CD4-positive, alpha-beta T cell (primary cell): ENCODE results near the gene DAP. TPM values are rescaled to one million over a fixed set of nuclear protein-coding genes. Genes with fewer than 3 reads are reported as not detected.

ENCODE experiments used
- ATAC-seq: fragments of 200-7000 bp; cut with Tn5 transposase; one replicate; pipeline ENCODE4 v1.10.0; 2022; ENCODE audit warnings: mild to moderate bottlenecking; ENCODE audit not compliant: poor library complexity
- CTCF ChIA-PET: fragments of 350-600 bp; sonication (Branson Sonifier 250); formaldehyde crosslinking; loops from one replicate; lab custom pipeline; 2021; ENCODE audit warnings: antibody characterized with exemption, inconsistent platforms; lab: Charles Lee
- POLR2A ChIA-PET: fragments of 350-600 bp; sonication (Branson Sonifier 250); formaldehyde crosslinking; loops from one replicate; lab custom pipeline; 2021; ENCODE audit warnings: antibody characterized with exemption, inconsistent platforms; lab: Charles Lee
- DNase-seq, 14 experiments: peaks; one replicate each; pipeline ENCODE4 v3.0.0-alpha.2; 2013 to 2020; ENCODE audit warnings: mixed read lengths in 2 of 14
- H3K27ac ChIP-seq, 2 donors: one replicate each; pipeline versions ENCODE4 v1.5.1 to v1.7.0; 2013; ENCODE audit warnings: low read length in 2 of 2, low read depth in 1 of 2, mild to moderate bottlenecking in 1 of 2
- H3K27me3 ChIP-seq, 2 experiments: 1 replicate in 1 of 2; 2 replicates in 1 of 2; pipeline versions ENCODE4 v1.6.1 to v1.7.0; 2013; ENCODE audit warnings: low read length in 2 of 2, control low read depth in 1 of 2, mild to moderate bottlenecking in 1 of 2, moderate library complexity in 1 of 2; ENCODE audit not compliant: insufficient read depth in 2 of 2, control insufficient read depth in 1 of 2
- H3K36me3 ChIP-seq: one replicate; pipeline ENCODE4 v1.6.1; 2013; ENCODE audit warnings: low read length, control low read depth; ENCODE audit not compliant: insufficient read depth
- H3K4me1 ChIP-seq: one replicate; pipeline ENCODE4 v1.6.1; 2013; ENCODE audit warnings: low read length, control low read depth; ENCODE audit not compliant: insufficient read depth
- H3K4me3 ChIP-seq: one replicate; pipeline ENCODE4 v1.5.1; 2013; ENCODE audit warnings: mild to moderate bottlenecking, low read length, moderate library complexity
- H3K9me3 ChIP-seq, 2 experiments: 1 replicate in 1 of 2; 2 replicates in 1 of 2; pipeline versions ENCODE4 v1.6.1 to v1.7.0; 2013; ENCODE audit warnings: low read length in 2 of 2, mild to moderate bottlenecking in 2 of 2, control low read depth in 1 of 2, moderate library complexity in 1 of 2; ENCODE audit not compliant: control insufficient read depth in 1 of 2, insufficient read depth in 1 of 2
- H3K27ac Mint-ChIP-seq: one replicate; pipeline ENCODE4 v1.8.0; 2020; ENCODE audit warnings: mixed read lengths
- H3K27me3 Mint-ChIP-seq: one replicate; pipeline ENCODE4 v1.8.0; 2021; ENCODE audit warnings: mixed read lengths
- H3K36me3 Mint-ChIP-seq: one replicate; pipeline ENCODE4 v1.8.0; 2021; ENCODE audit warnings: low read depth, mixed read lengths
- H3K4me1 Mint-ChIP-seq: one replicate; pipeline ENCODE4 v1.8.0; 2021; ENCODE audit warnings: low read depth, mixed read lengths
- H3K4me3 Mint-ChIP-seq: one replicate; pipeline ENCODE4 v1.8.0; 2020; ENCODE audit warnings: mild to moderate bottlenecking, mixed read lengths
- H3K9me3 Mint-ChIP-seq: one replicate; pipeline ENCODE4 v1.8.0; 2020; ENCODE audit warnings: mixed read lengths
- intact Hi-C, 2 experiments: fragments of 100-400 bp; cut with DNase I in 1 of 2; cut with micrococcal nuclease in 1 of 2; formaldehyde crosslinking; loops; one replicate each; pipeline versions ENCODE4 v1.15.1 to v1.9.0; 2023 to 2025; cut with DNase I, micrococcal nuclease
- total RNA-seq, 174 experiments: library from RNA in 2 of 174; stranded (reverse) in 2 of 174; gene quantifications; one replicate each; pipeline ENCODE4 v1.2.3 and lab custom pipeline; 2021 to 2026
- TF ChIP-seq, protein P1 (sequence below): fragments of 200-600 bp; IDR thresholded peaks from one replicate; pipeline ENCODE4 v1.8.0; 2022; ENCODE audit warnings: antibody characterized with exemption, mild to moderate bottlenecking

DAP gene
- total RNA-seq, 2 experiments from 2014 or later: 33.6 to 35.2 TPM

DNA sequence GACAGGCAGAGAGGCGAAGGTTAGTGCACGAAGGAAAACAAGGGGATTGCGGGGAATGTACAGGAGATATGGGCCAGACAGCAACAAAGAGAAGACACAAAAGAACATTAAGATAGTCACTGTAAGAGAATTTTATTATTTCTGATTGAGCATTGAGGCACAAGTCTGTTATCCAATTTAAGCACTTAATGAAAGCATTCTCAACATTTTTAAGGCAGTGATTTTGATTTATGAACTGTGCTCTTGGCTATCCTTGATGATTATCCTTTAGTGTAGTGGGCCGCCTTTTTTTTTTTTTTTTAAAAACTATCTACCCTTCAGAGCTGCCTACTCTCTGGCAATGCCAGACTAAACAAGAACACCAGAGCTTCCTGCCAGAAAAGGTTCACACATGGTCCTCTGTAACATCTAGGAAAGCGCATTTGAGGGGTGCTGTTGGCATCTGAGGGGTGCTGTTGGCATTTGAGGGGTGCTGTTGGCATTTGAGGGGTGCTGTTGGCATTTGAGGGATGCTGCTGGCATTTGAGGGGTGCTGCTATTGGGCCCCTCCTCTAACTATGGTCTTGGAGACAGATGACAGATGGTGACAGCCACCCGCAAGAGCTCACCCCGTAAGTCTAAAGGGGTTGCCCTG, 3.0 kb downstream of the DAP start:
- ChIA-PET POLR2A (interaction anchor here (0.6 kb wide), 1 partner anchor 27 kb away, joined by 3 read pairs; no protein-coding TSS in a partner anchor), CTCF (no interaction called here)
- H3K9me3 ChIP-seq: no peaks in the 10 kb centered on the region
- H3K9me3 Mint-ChIP-seq: no peaks in the 10 kb centered on the region
- no peak overlapping the region for H3K27ac ChIP-seq
- no peak overlapping the region for H3K27ac Mint-ChIP-seq
- H3K4me1 ChIP-seq: peaks cover 44% of the 10 kb centered on the region
- intact Hi-C loops: loop anchor here in 1 of 2 experiments (2.0 to 5.0 kb wide), 2 partner anchors 206 to 409 kb away; no protein-coding TSS in a partner anchor
- TF ChIP-seq, protein P1, sequence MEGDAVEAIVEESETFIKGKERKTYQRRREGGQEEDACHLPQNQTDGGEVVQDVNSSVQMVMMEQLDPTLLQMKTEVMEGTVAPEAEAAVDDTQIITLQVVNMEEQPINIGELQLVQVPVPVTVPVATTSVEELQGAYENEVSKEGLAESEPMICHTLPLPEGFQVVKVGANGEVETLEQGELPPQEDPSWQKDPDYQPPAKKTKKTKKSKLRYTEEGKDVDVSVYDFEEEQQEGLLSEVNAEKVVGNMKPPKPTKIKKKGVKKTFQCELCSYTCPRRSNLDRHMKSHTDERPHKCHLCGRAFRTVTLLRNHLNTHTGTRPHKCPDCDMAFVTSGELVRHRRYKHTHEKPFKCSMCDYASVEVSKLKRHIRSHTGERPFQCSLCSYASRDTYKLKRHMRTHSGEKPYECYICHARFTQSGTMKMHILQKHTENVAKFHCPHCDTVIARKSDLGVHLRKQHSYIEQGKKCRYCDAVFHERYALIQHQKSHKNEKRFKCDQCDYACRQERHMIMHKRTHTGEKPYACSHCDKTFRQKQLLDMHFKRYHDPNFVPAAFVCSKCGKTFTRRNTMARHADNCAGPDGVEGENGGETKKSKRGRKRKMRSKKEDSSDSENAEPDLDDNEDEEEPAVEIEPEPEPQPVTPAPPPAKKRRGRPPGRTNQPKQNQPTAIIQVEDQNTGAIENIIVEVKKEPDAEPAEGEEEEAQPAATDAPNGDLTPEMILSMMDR: no peak
- peaks cover 19% of the 10 kb centered on the region for H3K36me3 ChIP-seq
- H3K4me1 Mint-ChIP-seq: peaks cover 80% of the 10 kb centered on the region
- peak overlapping the region; percentile 56 for H3K4me3 Mint-ChIP-seq
- no peak for ATAC-seq
- no peak for DNase-seq
- H3K27me3 Mint-ChIP-seq: no peaks in the 10 kb centered on the region
- H3K4me3 ChIP-seq: no peak overlapping the region
- peaks cover 41% of the 10 kb centered on the region for H3K36me3 Mint-ChIP-seq
- H3K27me3 ChIP-seq: no peaks in the 10 kb centered on the region

DNA sequence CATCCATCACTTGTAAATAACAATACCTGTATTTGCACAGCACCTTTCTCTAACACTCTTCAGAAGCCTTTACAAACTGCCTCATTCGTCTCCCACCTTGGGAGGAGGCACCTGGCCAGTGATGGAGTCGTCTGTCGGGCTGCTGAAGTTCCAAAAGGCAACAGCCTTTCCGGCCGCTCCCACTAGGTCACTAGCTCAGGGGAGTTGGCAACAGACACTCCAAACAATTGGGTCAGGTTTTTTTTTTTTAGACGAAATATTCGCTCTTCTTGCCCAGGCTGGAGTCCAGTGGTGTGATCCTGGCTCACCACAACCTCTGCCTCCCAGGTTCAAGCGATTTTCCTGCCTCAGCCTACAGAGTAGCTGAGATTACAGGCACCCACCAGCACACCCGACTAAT, 4.0 kb downstream of the DAP start:
- ATAC-seq: no peak
- no peaks in the 10 kb centered on the region for H3K9me3 Mint-ChIP-seq
- TF ChIP-seq, protein P1: no peak
- peaks cover 70% of the 10 kb centered on the region for H3K4me1 Mint-ChIP-seq
- no peaks in the 10 kb centered on the region for H3K27me3 ChIP-seq
- ChIA-PET POLR2A (no interaction called here), CTCF (no interaction called here)
- no peaks in the 10 kb centered on the region for H3K27me3 Mint-ChIP-seq
- H3K4me3 Mint-ChIP-seq: peak overlapping the region; percentile 34
- no peaks in the 10 kb centered on the region for H3K9me3 ChIP-seq
- peaks cover 51% of the 10 kb centered on the region for H3K36me3 Mint-ChIP-seq
- no peak overlapping the region for H3K4me3 ChIP-seq
- peaks cover 39% of the 10 kb centered on the region for H3K4me1 ChIP-seq
- no peak overlapping the region for H3K27ac Mint-ChIP-seq
- intact Hi-C loops: loop anchor here in 1 of 2 experiments (5.0 kb wide), 1 partner anchor 205 kb away; no protein-coding TSS in a partner anchor
- no peak for DNase-seq
- H3K27ac ChIP-seq: no peak overlapping the region
- H3K36me3 ChIP-seq: peaks cover 26% of the 10 kb centered on the region

DNA sequence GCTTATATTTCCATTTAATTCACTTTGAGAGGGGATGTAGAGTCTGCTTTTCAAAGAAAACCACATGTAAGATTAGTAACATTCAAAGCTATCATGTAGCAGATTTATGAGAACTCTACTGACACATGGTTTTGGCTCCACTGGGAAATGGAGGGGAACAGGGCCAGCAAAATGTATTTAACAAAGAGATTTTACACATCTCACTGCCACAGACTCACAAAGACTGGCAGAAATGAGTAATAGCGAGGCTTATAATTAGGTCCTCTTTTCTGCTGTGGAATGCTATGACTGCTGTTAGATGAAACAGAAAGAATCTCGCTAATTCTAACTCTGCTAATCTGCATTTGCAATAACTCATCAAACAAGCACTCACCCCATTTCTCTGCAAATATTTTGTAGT, 4.5 kb downstream of the DAP start:
- ChIA-PET CTCF (no interaction called here), POLR2A (no interaction called here)
- H3K4me1 Mint-ChIP-seq: peaks cover 65% of the 10 kb centered on the region
- no peak overlapping the region for H3K27ac ChIP-seq
- no peak for ATAC-seq
- peak overlapping the region; percentile 34 for H3K4me3 Mint-ChIP-seq
- no peak for DNase-seq
- H3K36me3 ChIP-seq: peaks cover 30% of the 10 kb centered on the region
- H3K4me3 ChIP-seq: no peak overlapping the region
- no peaks in the 10 kb centered on the region for H3K9me3 Mint-ChIP-seq
- TF ChIP-seq, protein P1: no peak
- H3K36me3 Mint-ChIP-seq: peaks cover 56% of the 10 kb centered on the region
- intact Hi-C loops: loop anchor here in 1 of 2 experiments (5.0 kb wide), 1 partner anchor 204 kb away; no protein-coding TSS in a partner anchor
- peak overlapping the region; percentile 8 for H3K27ac Mint-ChIP-seq
- H3K27me3 ChIP-seq: no peaks in the 10 kb centered on the region
- no peaks in the 10 kb centered on the region for H3K27me3 Mint-ChIP-seq
- no peaks in the 10 kb centered on the region for H3K9me3 ChIP-seq
- H3K4me1 ChIP-seq: peaks cover 34% of the 10 kb centered on the region
